Urinary bladder (tissue), 4 donors: Measurements from ENCODE around the gene CNPPD1. TPM values are rescaled to one million over a fixed set of nuclear protein-coding genes. Genes with fewer than 3 reads are reported as not detected.

Source experiments
- DNase-seq: peaks from one replicate; pipeline ENCODE4 v3.0.0-alpha.2; 2015; ENCODE audit errors: extremely low spot score
- H3K27ac ChIP-seq: one replicate; pipeline ENCODE4 v1.5.1; 2013; ENCODE audit warnings: low read depth, mild to moderate bottlenecking, moderate library complexity
- H3K36me3 ChIP-seq: one replicate; pipeline ENCODE4 v1.6.1; 2013; ENCODE audit warnings: mild to moderate bottlenecking, moderate library complexity; ENCODE audit not compliant: insufficient read depth
- H3K4me1 ChIP-seq: one replicate; pipeline ENCODE4 v1.6.1; 2013; ENCODE audit warnings: mild to moderate bottlenecking, moderate library complexity; ENCODE audit not compliant: insufficient read depth
- H3K4me3 ChIP-seq: one replicate; pipeline ENCODE4 v1.5.1; 2013; ENCODE audit warnings: low read depth, low read length
- WGBS: extraction: QIAGEN DNeasy Blood & Tissue Kit; methylation state at CpG from one replicate; pipeline ENCODE4 v1.1.7; 2013; 5-methylcytosine and 5-hydroxymethylcytosine counted together
- polyA plus RNA-seq: library from polyadenylated mRNA; stranded (reverse); fragments of 200-250 nt; gene quantifications from one replicate; pipeline ENCODE4 v1.2.3, GENCODE V29; 2013
- total RNA-seq: library from RNA; depleted of rRNA; stranded (reverse); fragments of >200 nt; gene quantifications from one replicate; pipeline ENCODE4 v1.2.3, GENCODE V29; 2014
- donor health status: healthy with polysubstance abuse.
- donor health status: healthy.

CNPPD1 gene
- total and polyA plus RNA-seq, 2 donors = 23.0 to 77.7 TPM

DNA sequence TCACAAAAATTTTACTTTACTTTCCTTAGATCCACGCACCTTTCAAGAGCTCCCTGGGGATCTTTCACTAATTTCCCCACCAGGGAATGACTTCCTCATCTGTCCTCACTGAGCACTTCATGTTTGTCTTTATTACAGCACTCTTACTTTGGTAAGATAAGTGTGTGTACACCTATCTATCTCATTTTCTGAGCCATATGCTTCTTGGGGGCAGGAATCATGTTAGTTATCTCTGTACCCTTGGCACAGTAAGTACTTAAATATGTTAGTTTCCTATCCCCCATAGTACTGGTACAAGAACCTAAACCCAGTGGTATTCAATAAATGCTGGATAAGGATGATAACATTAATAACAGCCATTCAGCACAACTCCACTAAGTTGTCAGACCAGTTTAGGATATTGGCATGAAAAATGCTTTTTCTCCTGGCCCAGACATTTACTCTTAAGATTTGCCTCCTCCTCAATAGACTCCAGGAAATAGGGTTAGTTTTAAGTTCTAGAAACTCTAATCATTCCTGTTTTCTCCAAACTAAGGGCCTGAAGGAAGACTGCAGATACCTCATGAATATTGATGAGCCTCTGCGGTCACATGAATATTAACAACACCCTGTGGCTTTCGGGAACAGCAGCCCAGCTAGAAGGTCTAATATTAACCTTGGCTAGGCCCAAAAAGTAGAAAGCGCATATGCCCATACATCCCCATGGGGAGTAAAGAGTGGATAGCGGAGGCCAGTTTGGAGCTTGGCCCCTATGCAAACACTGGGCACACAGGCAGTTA, 54.3 kb downstream of the CNPPD1 start:
- Histone ChIP-seq H3K4me3 (no peak overlapping the region), H3K4me1 (no peaks in the 10 kb centered on the region), H3K27ac (no peak overlapping the region), H3K36me3 (no peaks in the 10 kb centered on the region)
- WGBS = 89% methylated on average over 5 of the region's 5 CpGs
- DNase-seq = no peak

Other genes starting within 250 kb of the CNPPD1 start
- gene CDK5R2, start 217.3 kb downstream of the CNPPD1 start, total RNA-seq = 0.16 TPM
- gene CDK5R2, start 217.3 kb downstream of the CNPPD1 start, polyA plus RNA-seq = 0.23 TPM
- gene FEV, start 191.7 kb downstream of the CNPPD1 start, total RNA-seq = not detected
- not detected for gene FEV, start 191.7 kb downstream of the CNPPD1 start, polyA plus RNA-seq
- gene CRYBA2, start 183.5 kb downstream of the CNPPD1 start, total RNA-seq = not detected
- not detected for gene CRYBA2, start 183.5 kb downstream of the CNPPD1 start, polyA plus RNA-seq
- gene CFAP65, start 135.4 kb downstream of the CNPPD1 start, total RNA-seq = not detected
- gene CFAP65, start 135.4 kb downstream of the CNPPD1 start, polyA plus RNA-seq = not detected
- gene IHH, start 116.0 kb downstream of the CNPPD1 start, total RNA-seq = not detected
- 0.13 TPM for gene IHH, start 116.0 kb downstream of the CNPPD1 start, polyA plus RNA-seq
- 13.3 TPM for gene NHEJ1, start 16.1 kb downstream of the CNPPD1 start, total RNA-seq
- gene NHEJ1, start 16.1 kb downstream of the CNPPD1 start, polyA plus RNA-seq = 17.6 TPM
- gene SLC23A3, start 6.9 kb downstream of the CNPPD1 start, total RNA-seq = 2.2 TPM
- 0.79 TPM for gene SLC23A3, start 6.9 kb downstream of the CNPPD1 start, polyA plus RNA-seq
- 34.7 TPM for gene RETREG2, start 1.4 kb upstream of the CNPPD1 start, total RNA-seq
- gene RETREG2, start 1.4 kb upstream of the CNPPD1 start, polyA plus RNA-seq = 65.4 TPM
- 15.3 TPM for gene ZFAND2B, start 29.9 kb upstream of the CNPPD1 start, total RNA-seq
- gene ZFAND2B, start 29.9 kb upstream of the CNPPD1 start, polyA plus RNA-seq = 38.2 TPM
- gene ABCB6, start 42.0 kb upstream of the CNPPD1 start, total RNA-seq = 25.7 TPM
- 54.8 TPM for gene ABCB6, start 42.0 kb upstream of the CNPPD1 start, polyA plus RNA-seq
- gene ATG9A, start 52.7 kb upstream of the CNPPD1 start, total RNA-seq = 20.7 TPM
- 54.6 TPM for gene ATG9A, start 52.7 kb upstream of the CNPPD1 start, polyA plus RNA-seq
- 30.6 TPM for gene ANKZF1, start 52.9 kb upstream of the CNPPD1 start, total RNA-seq
- 22.3 TPM for gene ANKZF1, start 52.9 kb upstream of the CNPPD1 start, polyA plus RNA-seq
- 12.0 TPM for gene GLB1L, start 68.5 kb upstream of the CNPPD1 start, total RNA-seq
- 6.5 TPM for gene GLB1L, start 68.5 kb upstream of the CNPPD1 start, polyA plus RNA-seq
- 11.2 TPM for gene STK16, start 68.6 kb upstream of the CNPPD1 start, total RNA-seq
- gene STK16, start 68.6 kb upstream of the CNPPD1 start, polyA plus RNA-seq = 36.3 TPM
- not detected for gene TUBA4B, start 76.3 kb upstream of the CNPPD1 start, total RNA-seq
- gene TUBA4B, start 76.3 kb upstream of the CNPPD1 start, polyA plus RNA-seq = not detected
- 4.8 TPM for gene TUBA4A, start 77.0 kb upstream of the CNPPD1 start, total RNA-seq
- 41.9 TPM for gene TUBA4A, start 77.0 kb upstream of the CNPPD1 start, polyA plus RNA-seq
- 38.7 TPM for gene DNAJB2, start 102.4 kb upstream of the CNPPD1 start, total RNA-seq
- gene DNAJB2, start 102.4 kb upstream of the CNPPD1 start, polyA plus RNA-seq = 76.9 TPM
- 1.0 TPM for gene PTPRN, start 132.5 kb upstream of the CNPPD1 start, total RNA-seq
- gene PTPRN, start 132.5 kb upstream of the CNPPD1 start, polyA plus RNA-seq = 2.1 TPM
- not detected for gene RESP18, start 155.8 kb upstream of the CNPPD1 start, total RNA-seq
- not detected for gene RESP18, start 155.8 kb upstream of the CNPPD1 start, polyA plus RNA-seq
- gene DNPEP, start 211.0 kb upstream of the CNPPD1 start, total RNA-seq = 36.9 TPM
- 96.8 TPM for gene DNPEP, start 211.0 kb upstream of the CNPPD1 start, polyA plus RNA-seq
- 1,909 TPM for gene DES, start 241.5 kb upstream of the CNPPD1 start, total RNA-seq
- gene DES, start 241.5 kb upstream of the CNPPD1 start, polyA plus RNA-seq = 8,236 TPM